CD4-positive, alpha-beta T cell treated with Interleukin-2 at 100 ng/mL for 4 hours (primary cell): ENCODE results near the gene CEP44.
"Not testable (repeated sequence)": the region's sequence is repeated elsewhere in the genome, so short reads cannot be mapped to it uniquely, and the experiment has no call there.

Experiments used
- DNase-seq: peaks from one replicate; pipeline ENCODE4 v3.0.0-alpha.2; 2020; ENCODE audit warnings: low spot score

CEP44 gene

GRCh38 chr4:174278467-174278866 is 5.2 kb upstream of the CEP44 start:
- DNase-seq, result peak; percentile 9

- DNase-seq, result no peak
Measured at GRCh38 chr4:174279433-174280155, 4.1 kb upstream of the CEP44 start.

GRCh38 chr4:174281182-174281737 is 2.5 kb upstream of the CEP44 start:
- DNase-seq, result no peak

- no peak for DNase-seq
Measured at GRCh38 chr4:174281901-174282300, 1.8 kb upstream of the CEP44 start.

GRCh38 chr4:174282836-174283506 is 740 bp upstream of the CEP44 start:
- peak; percentile 90 for DNase-seq

GRCh38 chr4:174284487-174284886 is 776 bp downstream of the CEP44 start:
- no peak for DNase-seq

GRCh38 chr4:174286870-174287269 is 3.2 kb downstream of the CEP44 start:
- no peak for DNase-seq

GRCh38 chr4:174292473-174292872 is 8.8 kb downstream of the CEP44 start:
- DNase-seq, result no peak

GRCh38 chr4:174294641-174295040 is 10.9 kb downstream of the CEP44 start:
- DNase-seq, result not testable (repeated sequence)

- DNase-seq, result not testable (repeated sequence)
Measured at GRCh38 chr4:174295142-174295541, 11.4 kb downstream of the CEP44 start.

- DNase-seq, result no peak
Measured at GRCh38 chr4:174303687-174304086, 20.0 kb downstream of the CEP44 start.

GRCh38 chr4:174304664-174305063 is 21.0 kb downstream of the CEP44 start:
- DNase-seq, result no peak

- DNase-seq, result no peak
Measured at GRCh38 chr4:174305961-174306360, 22.2 kb downstream of the CEP44 start.

- DNase-seq, result no peak
Measured at GRCh38 chr4:174307694-174308093, 24.0 kb downstream of the CEP44 start.

- DNase-seq, result no peak
Measured at GRCh38 chr4:174312993-174313392, 29.3 kb downstream of the CEP44 start.

- DNase-seq, result no peak
Measured at GRCh38 chr4:174314274-174314673, 30.6 kb downstream of the CEP44 start.

- no peak for DNase-seq
Measured at GRCh38 chr4:174314770-174315169, 31.1 kb downstream of the CEP44 start.

- no peak for DNase-seq
Measured at GRCh38 chr4:174316546-174316945, 32.8 kb downstream of the CEP44 start.

GRCh38 chr4:174316954-174317353 is 33.2 kb downstream of the CEP44 start:
- DNase-seq, result no peak

- no peak for DNase-seq
Measured at GRCh38 chr4:174317531-174317930, 33.8 kb downstream of the CEP44 start.

- DNase-seq, result peak; percentile 45
Measured at GRCh38 chr4:174318829-174319764, 35.4 kb downstream of the CEP44 start.

- no peak for DNase-seq
Measured at GRCh38 chr4:174320494-174321199, 36.9 kb downstream of the CEP44 start.
